Limb (tissue), 2 donors: Measurements from ENCODE around the gene HNRNPA3.
"Not testable (repeated sequence)": the region's sequence is repeated elsewhere in the genome, so short reads cannot be mapped to it uniquely, and the experiment has no call there.

ENCODE experiments used
- DNase-seq, 2 donors: peaks; one replicate each; pipeline ENCODE4 v3.0.0-alpha.2; 2016; ENCODE audit errors: extremely low spot score in 2 of 2

Gene HNRNPA3

GRCh38 chr2:177188482-177189469, 23.8 kb upstream of the HNRNPA3 start:
- no peak for DNase-seq

DNA sequence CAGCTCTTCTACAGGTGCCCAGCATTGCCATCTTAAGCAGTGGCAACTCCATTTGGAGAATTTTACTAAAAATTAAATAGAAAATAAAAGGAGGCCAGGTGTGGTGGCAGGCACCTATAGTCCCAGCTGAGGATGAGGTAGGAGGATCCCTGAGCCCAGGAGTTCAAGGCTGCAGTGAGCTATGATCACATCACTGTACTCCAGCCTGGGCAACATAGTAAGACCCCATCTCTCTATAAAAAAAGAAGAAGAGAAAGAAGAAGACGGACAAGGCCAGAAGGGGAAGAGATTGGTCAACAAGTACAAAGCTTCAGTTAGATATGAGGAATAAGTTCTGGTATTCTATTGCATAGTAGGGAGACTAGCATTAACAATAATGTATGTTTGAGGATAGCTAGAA, 21.7 kb upstream of the HNRNPA3 start:
- DNase-seq: no peak

- DNase-seq: no peak
These were observed 19.8 kb upstream of the HNRNPA3 start for GRCh38 chr2:177192788-177193187.

DNA sequence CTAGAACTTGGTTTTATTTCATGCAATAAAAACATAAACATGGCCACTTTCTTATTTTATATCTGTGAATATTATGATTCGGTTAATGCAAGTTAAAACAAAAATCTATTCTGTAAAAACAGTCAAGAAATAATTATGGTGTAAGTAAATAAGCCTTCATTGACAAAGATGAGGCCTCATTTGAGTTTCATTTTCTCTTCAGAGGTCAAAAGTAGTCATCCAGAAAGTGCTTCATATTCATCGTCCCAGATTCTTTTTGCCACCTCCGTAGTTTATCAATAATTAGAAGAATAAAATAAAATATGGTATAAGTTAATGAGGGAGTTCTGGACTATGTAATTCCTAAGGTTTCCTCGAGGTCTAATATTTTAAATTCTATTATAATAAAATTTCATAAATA, 19.4 kb upstream of the HNRNPA3 start:
- no peak for DNase-seq

DNA sequence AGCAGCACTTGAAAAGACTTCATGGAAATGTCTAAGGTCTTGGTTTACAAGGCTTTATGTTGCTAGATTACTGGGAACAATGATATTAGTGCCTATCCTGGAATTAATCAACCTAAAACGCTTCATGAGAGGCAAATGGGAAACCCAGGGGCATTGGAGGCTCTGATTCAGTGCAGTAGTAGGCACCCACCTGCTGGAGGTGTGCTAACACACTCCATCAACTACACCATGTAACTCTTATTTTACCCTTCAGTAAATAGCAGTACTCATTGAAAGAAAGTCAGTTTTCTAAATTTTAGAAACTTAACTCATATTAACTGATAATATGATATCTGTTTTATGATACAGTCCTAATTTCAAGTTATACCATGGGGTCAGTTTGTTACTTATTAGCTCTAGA, 17.4 kb upstream of the HNRNPA3 start:
- no peak for DNase-seq

DNA sequence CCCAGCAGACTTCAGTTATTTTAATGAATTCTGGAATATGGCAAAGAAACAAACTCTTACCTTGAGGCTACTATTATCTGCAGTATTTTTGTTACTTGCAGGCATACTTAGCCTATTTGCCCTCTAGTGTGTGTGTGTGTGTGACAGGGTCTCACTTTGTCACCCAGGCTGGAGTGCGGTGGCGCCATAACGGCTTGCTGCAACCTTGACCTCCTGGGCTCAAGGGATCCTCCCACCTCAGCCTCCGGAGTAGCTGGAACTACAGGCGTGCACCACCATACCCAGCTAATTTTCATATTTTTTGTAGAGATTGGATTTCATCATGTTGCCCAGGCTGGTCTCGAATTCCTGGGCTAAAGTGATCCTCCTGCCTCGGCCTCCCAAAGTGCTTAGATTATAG, 12.2 kb upstream of the HNRNPA3 start:
- DNase-seq: not testable (repeated sequence)

DNA sequence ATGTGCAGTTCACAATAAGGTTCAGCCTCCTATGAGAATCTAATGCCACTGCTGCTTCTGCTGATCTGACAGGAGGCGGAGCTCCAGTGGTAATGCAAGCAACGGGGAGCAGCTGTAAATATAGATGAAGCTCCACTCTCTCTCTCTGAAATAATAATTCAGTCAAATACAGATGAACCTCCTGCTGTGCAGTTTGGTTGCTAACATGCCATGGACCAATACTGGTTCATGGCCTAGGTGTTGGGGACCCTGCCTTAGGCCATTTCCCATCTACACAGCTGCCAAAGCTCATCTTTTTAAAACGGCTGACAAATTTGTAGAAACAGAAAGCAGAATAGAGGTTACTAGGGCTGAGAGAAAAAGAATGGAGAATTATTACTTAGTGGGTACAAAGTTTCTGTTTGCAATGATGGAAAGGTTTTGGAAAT, 10.7 kb upstream of the HNRNPA3 start:
- no peak for DNase-seq

DNA sequence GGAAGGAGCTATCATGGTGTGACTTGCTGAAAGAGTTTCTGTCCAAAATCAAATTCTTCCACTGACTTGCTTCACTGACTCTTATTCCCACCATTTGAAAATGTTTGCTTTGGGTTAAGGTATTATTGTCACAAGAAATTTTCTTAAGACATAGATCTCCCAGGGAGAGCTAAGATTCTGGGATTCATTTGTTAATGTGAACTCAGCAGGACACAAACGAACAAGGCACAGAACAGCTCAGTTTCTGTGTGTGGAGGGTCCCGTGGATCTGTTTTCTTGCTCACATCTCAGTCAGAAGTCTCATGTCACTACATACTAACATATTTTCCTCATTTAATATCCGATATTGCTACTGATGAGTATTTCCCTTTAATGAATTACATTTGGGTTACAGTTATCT, 8.2 kb upstream of the HNRNPA3 start:
- no peak for DNase-seq

DNA sequence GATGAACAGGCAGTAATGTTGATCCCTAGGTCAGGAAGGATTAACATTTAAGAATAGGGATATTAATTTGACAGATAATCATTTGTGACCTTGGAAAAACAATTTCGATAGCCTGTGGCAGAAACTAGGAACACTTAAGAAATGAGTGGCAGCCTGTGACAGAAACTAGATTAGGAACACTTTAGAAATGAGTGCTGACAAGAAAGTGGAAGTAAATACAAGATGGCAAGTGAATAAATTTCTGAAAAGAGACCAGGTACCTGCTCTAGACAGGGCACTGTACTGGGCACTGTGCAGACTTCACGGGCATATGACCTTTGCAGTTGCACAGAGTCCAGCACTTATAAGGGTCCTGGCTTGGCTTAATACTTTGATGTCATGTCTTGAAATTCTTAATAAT, 5.5 kb upstream of the HNRNPA3 start:
- no peak for DNase-seq

GRCh38 chr2:177211169-177211568, 1.4 kb upstream of the HNRNPA3 start:
- no peak for DNase-seq

GRCh38 chr2:177211576-177212105, 953 bp upstream of the HNRNPA3 start:
- DNase-seq: peak in 1 of 2 donors; percentile 34

- peak; percentile 89 to 95 for DNase-seq
These were observed 580 bp downstream of the HNRNPA3 start for GRCh38 chr2:177212891-177213856.

- DNase-seq: no peak
These were observed 4.8 kb downstream of the HNRNPA3 start for GRCh38 chr2:177217247-177217843.

- DNase-seq: not testable (repeated sequence)
These were observed 7.2 kb downstream of the HNRNPA3 start for GRCh38 chr2:177219787-177220186.

- DNase-seq: no peak
These were observed 8.9 kb downstream of the HNRNPA3 start for GRCh38 chr2:177221534-177221933.

DNA sequence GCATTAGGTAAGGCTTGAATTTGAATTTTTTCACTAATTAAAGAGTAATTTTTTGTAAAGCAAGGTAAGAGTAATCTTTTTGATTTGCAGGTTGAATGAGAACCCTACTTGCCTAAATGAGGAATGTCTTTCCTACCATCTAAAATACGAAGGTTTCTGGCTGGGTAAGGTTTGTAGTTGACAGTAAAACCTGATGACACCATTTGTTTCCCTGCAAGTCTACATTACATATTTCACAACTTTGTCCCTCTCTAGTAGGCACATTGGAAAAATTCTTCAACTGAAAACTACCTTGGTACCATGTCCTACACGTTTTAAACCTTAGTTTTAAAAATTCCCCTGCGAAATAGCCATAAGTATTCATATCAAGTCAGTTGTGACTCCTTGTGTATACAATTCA, 9.4 kb downstream of the HNRNPA3 start:
- no peak for DNase-seq

DNA sequence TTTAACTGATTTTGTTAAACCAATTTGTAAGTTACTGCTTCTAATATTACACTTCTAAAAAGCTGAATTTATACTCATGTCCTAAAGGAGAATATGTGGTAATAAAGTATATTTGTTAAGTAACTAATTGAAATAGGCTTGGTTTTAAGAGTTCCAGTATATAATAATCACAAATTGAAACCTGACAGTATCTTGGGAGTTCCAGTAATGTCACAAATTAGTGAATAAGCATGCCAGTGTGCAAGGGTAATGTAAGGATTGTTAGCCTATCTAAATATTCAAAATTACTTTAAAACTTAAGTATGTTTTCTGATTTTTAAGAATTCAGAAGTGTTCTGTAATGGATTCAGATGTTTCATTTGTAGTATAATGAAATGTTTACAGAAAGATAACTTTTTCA, 10.8 kb downstream of the HNRNPA3 start:
- not testable (repeated sequence) for DNase-seq

GRCh38 chr2:177225965-177226360, 13.4 kb downstream of the HNRNPA3 start:
- no peak for DNase-seq

- DNase-seq: no peak
These were observed 17.0 kb downstream of the HNRNPA3 start for GRCh38 chr2:177229442-177230242.

DNA sequence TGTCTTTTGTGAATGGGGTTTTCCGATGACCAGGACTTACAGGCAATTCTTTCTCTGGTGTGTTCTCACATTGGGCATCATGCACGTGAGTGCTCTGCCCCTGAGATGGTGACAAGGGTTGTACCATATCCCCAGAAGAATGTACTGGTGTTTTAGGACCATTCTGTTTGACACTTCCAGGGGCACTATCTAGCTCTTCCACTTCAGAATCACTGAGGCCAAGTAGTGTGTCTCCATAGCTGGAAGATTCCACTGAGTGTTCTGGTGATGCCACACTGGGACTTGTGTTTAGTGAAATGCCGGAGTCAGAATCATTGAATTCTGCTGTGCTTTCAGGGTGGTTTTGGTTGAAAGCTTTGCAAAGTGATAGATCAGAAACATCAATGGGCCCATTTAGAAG, 18.7 kb downstream of the HNRNPA3 start:
- no peak for DNase-seq
